Myocyte (in vitro differentiated cells): ENCODE measurements around the gene UBAC1. TPM values are rescaled to one million over a fixed set of nuclear protein-coding genes. Genes with fewer than 3 reads are reported as not detected.

Source experiments
- DNase-seq: peaks from one replicate; pipeline ENCODE4 v3.0.0-alpha.2; 2012; ENCODE audit warnings: low read depth
- total RNA-seq: library from RNA; depleted of rRNA; stranded (reverse); fragments of >200 nt; gene quantifications from 2 replicates; pipeline ENCODE4 v1.2.3, GENCODE V29; 2014

UBAC1 gene
- total RNA-seq, 1 donor from 2014 or later, result 68.6 TPM

DNA sequence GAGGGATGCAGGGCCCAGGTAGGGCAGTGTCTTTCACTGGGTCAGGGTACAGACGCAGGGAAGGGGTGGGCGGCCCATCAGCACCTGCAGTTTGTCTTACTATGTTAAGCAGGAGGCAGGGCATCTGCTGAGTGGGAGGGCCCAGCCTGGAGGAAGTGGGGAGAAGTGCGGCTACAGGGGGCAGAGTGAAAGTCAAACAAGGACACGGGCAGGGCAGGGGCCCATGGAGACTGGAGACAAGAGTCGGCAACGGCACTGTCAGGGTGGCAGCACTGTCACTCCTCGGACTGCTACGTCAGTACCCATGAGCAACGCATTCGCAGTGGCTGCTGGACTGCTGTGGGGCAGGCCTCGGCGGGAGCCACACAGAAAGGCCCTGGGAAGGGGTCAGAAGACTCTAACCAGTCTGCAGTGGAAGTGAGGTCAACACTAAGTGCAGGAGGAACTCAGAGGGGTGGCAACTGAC is 73.6 kb downstream of the UBAC1 start:
- DNase-seq, result peak; percentile 17

DNA sequence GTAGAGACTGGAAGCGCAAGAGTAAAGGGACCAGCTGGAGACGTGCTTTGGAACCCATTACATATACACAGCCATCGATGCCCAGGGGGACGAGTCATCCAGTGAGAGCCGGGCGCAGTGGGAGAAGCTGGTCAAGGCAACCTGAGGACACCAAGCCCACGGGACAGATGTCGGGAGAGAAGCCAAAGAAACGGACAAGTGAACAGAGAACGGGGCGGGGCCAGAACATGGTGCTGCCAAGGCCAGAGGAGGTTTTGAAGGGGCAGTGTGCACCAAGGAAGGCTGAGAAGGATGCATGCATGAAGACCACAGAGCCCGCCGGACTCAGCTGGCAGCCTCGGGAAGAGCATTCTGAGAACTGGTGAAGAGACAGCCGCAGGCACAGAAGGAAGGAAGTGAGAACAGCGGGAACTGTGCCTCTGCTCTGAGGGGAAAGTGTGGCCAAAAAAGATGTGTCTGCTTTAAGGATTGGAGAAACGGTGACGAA is 74.1 kb downstream of the UBAC1 start:
- peak; percentile 95 for DNase-seq

DNA sequence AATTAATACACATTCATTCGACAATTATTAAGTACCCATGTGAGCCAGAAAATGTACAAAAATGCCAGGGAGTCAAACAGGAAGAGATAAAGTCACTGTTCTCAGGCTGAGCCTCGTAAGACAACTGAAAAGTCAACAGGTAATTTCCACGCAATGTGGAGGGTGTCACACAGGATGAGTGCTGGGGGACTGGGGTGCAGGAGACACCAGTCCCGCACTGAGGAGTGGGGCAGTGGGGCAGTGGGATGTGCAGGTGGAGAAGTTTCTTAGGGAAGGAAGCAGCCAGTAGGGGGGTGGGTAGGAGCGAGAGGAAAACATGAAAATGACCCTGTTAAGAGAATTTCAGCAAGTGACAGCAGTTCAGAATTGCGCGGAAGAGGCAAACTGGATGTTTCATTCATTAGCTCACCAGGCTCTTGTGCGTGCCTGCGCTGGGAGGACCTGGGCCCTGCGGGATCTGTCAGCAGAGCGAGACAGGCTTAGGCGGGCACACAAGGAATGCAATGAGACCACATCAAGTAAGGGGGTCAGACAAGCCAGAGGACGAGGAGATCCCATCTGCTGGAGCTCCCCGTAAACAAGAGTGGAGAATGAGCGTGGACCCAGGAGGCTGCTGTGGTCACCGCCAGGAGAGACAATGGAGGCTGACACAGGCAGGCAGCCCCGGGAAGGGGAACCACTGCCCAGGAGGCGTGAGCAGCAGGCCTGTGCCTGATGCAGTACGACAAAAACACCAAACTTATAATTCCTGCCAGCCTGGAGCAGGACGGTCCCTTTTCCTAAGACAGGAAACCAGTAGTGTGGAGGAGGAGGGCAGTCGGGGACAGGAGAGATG is 74.8 kb downstream of the UBAC1 start:
- peak; percentile 47 for DNase-seq

DNA sequence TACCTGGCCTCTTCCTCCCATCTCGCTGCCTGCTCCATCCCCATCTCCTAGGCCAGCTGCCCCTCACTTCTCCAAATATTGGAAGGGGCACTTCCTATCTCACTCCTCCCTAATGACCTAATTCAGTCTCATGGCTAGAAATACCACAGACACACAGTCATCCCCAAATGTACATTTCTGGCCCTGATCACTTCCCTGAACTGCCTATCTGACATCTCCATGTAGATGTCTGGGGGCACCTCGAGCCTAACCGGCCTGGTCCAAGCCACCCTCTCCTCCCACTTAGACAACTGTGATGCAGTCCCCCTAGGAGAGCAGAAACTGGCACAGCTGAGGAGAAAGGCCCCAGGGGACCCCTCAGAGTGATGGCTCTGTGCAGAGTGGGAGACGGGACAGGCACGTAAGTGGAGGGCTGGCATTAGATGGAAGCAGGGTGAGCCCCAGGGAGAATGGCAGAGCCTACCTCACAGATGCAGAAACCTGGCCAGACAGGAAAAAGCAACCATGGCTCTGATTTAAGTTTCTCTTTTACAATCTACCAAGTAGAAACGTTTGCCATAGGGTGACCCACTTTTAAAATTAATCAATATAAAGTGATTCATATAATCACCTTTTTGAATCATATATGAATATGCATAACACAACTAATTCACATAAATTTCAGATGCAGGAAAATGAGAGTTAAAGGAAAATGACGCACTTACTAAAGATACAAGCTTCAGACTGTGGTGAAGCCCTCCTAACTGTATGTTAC is 75.9 kb downstream of the UBAC1 start:
- no peak for DNase-seq

DNA sequence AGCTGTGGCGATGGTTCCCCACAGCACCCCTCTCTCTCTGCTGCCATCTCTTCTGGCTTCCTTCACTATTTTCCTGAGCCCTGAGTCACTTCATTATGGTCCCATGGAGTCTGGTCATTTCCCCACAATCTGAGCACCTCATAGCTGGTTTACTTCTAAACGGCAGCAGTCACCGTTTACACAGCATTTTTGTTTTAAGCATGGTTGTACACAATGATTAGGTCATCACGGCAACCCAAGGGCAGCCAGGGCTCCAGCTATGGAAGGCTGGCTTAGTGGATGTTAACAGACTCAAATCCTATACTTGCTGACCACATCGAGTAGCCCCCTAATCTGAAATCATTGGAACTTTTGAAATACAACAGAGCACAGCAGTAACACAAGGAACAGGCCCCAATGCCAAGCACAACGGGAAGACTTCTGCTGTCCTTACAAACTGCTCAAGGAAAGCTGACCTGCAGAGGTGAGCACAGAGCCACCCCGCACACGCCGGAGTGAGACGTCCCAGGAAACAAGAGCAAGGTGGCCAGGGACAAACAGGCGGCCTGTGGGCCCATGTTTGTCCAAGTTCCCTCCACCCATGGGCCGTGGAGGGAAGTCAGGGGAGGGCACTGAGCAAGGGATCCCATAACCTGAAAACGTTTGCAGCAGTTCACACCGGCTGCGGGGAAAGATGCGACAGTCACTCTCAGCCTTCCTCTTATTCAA is 76.7 kb downstream of the UBAC1 start:
- no peak for DNase-seq

DNA sequence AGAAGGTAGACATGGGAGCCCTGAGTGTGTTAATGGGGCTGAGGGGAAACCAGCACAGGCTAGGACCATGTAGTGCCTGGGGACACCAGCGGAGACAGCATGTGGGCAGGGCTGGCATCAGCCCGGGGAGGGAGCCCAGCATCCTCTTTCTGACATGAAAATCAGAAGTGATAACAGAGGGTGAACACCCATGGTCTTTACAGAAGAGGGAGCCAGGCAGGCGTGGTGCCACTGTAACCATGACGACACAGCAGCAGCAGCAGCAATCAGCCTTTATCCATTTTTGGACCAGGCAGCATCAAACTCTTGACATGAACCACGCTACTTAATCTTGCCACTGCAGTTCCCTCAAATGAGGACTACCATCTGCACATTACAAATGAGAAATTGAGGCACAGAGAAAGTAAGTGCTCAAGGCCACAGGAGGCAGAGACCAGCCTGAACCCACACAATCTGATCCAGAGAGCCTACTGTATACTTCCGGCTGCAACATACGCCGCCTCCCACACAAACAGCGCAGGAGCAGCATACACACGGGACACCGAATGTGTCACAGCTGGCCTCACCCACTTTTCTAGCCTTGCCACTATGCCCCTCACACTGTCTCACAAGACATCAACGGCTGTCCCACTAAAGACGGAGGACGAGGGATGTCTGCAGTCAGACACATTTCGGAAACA is 77.6 kb downstream of the UBAC1 start:
- no peak for DNase-seq

Other genes with a start within 250 kb of the UBAC1 start
- gene CAMSAP1, start 53.8 kb downstream of the UBAC1 start, total RNA-seq, result 45.8 and 57.8 TPM in 2 replicates
- gene NACC2, start 133.9 kb upstream of the UBAC1 start, total RNA-seq, result 22.8 and 31.6 TPM in 2 replicates
- 38.9 and 41.5 TPM in 2 replicates for gene TMEM250, start 157.5 kb upstream of the UBAC1 start, total RNA-seq
- not detected in 2 replicates for gene LHX3, start 243.8 kb upstream of the UBAC1 start, total RNA-seq